Measurements from ENCODE around the gene KCTD12. TPM values are rescaled to one million over a fixed set of nuclear protein-coding genes. Genes with fewer than 3 reads are reported as not detected.
"Not testable (repeated sequence)": the region's sequence is repeated elsewhere in the genome, so short reads cannot be mapped to it uniquely, and the experiment has no call there.

Gene KCTD12
- polyA plus RNA-seq, 1 experiment = 2.3 TPM

GRCh38 chr13:76917095-76917494, 30.9 kb upstream of the KCTD12 start:
- no peak for TF ChIP-seq CTCF (IDR thresholded peaks at IDR 0.05; ENCODE audit: low read depth, low read length)
- no peak overlapping the region for H3K4me3 ChIP-seq (ENCODE audit: low read depth, low read length)
- H3K27ac ChIP-seq (ENCODE audit: low read depth, low read length) = no peak overlapping the region
- ChIA-PET POLR2A (no interaction called here), CTCF (no interaction called here)
- peaks cover 7% of the 10 kb centered on the region for H3K27me3 ChIP-seq (ENCODE audit: control insufficient read depth, insufficient read depth, low read length)
- no peak for DNase-seq (ENCODE audit: low read depth, low spot score)
- H3K9me3 ChIP-seq (ENCODE audit: control insufficient read depth, insufficient read depth, low read length) = no peaks in the 10 kb centered on the region

- no peak overlapping the region for H3K27ac ChIP-seq (ENCODE audit: low read depth, low read length)
- no peak for TF ChIP-seq CTCF (IDR thresholded peaks at IDR 0.05; ENCODE audit: low read depth, low read length)
- POLR2A ChIA-PET = no interaction called here
- no peak for DNase-seq (ENCODE audit: low read depth, low spot score)
- H3K9me3 ChIP-seq (ENCODE audit: control insufficient read depth, insufficient read depth, low read length) = no peaks in the 10 kb centered on the region
- CTCF ChIA-PET = interaction anchor here (0.6 to 1.8 kb wide), 2 partner anchors 10 to 27 kb away, joined by 5 read pairs; no protein-coding TSS in a partner anchor
- no peak overlapping the region for H3K4me3 ChIP-seq (ENCODE audit: low read depth, low read length)
- H3K27me3 ChIP-seq (ENCODE audit: control insufficient read depth, insufficient read depth, low read length) = peaks cover 6% of the 10 kb centered on the region
These were observed 27.7 kb upstream of the KCTD12 start for GRCh38 chr13:76913898-76914297.

GRCh38 chr13:76912476-76912875, 26.3 kb upstream of the KCTD12 start:
- no peak for DNase-seq (ENCODE audit: low read depth, low spot score)
- H3K4me3 ChIP-seq (ENCODE audit: low read depth, low read length) = no peak overlapping the region
- CTCF ChIA-PET = no interaction called here
- peaks cover 6% of the 10 kb centered on the region for H3K27me3 ChIP-seq (ENCODE audit: control insufficient read depth, insufficient read depth, low read length)
- POLR2A ChIA-PET = no interaction called here
- no peaks in the 10 kb centered on the region for H3K9me3 ChIP-seq (ENCODE audit: control insufficient read depth, insufficient read depth, low read length)
- no peak for TF ChIP-seq CTCF (IDR thresholded peaks at IDR 0.05; ENCODE audit: low read depth, low read length)
- no peak overlapping the region for H3K27ac ChIP-seq (ENCODE audit: low read depth, low read length)

GRCh38 chr13:76904507-76904906, 18.3 kb upstream of the KCTD12 start:
- ChIA-PET CTCF (interaction anchor here (0.6 to 1.6 kb wide), 20 partner anchors 10 to 1230 kb away, joined by 3 to 59 read pairs (median 5); no protein-coding TSS in a partner anchor), POLR2A (no interaction called here)
- no peak for TF ChIP-seq CTCF (IDR thresholded peaks at IDR 0.05; ENCODE audit: low read depth, low read length)
- no peak overlapping the region for H3K27ac ChIP-seq (ENCODE audit: low read depth, low read length)
- no peaks in the 10 kb centered on the region for H3K9me3 ChIP-seq (ENCODE audit: control insufficient read depth, insufficient read depth, low read length)
- no peak overlapping the region for H3K4me3 ChIP-seq (ENCODE audit: low read depth, low read length)
- H3K27me3 ChIP-seq (ENCODE audit: control insufficient read depth, insufficient read depth, low read length) = peaks cover 23% of the 10 kb centered on the region
- DNase-seq (ENCODE audit: low read depth, low spot score) = no peak

- peaks cover 23% of the 10 kb centered on the region for H3K27me3 ChIP-seq (ENCODE audit: control insufficient read depth, insufficient read depth, low read length)
- H3K27ac ChIP-seq (ENCODE audit: low read depth, low read length) = no peak overlapping the region
- ChIA-PET CTCF (interaction anchor here (0.6 to 1.6 kb wide), 33 partner anchors 9 to 1354 kb away, joined by 3 to 59 read pairs (median 4); partner anchors contain the start of gene UCHL3), POLR2A (no interaction called here)
- TF ChIP-seq CTCF (IDR thresholded peaks at IDR 0.05; ENCODE audit: low read depth, low read length) = peak; percentile 100
- H3K9me3 ChIP-seq (ENCODE audit: control insufficient read depth, insufficient read depth, low read length) = no peaks in the 10 kb centered on the region
- H3K4me3 ChIP-seq (ENCODE audit: low read depth, low read length) = no peak overlapping the region
- DNase-seq (ENCODE audit: low read depth, low spot score) = peak; percentile 50
These were observed 17.4 kb upstream of the KCTD12 start for GRCh38 chr13:76903544-76904162.

GRCh38 chr13:76899066-76899465, 12.9 kb upstream of the KCTD12 start:
- DNase-seq (ENCODE audit: low read depth, low spot score); CTCF ChIA-PET; H3K9me3 ChIP-seq (ENCODE audit: control insufficient read depth, insufficient read depth, low read length); POLR2A ChIA-PET; H3K27ac ChIP-seq (ENCODE audit: low read depth, low read length); H3K4me3 ChIP-seq (ENCODE audit: low read depth, low read length): not testable (repeated sequence)
- H3K27me3 ChIP-seq (ENCODE audit: control insufficient read depth, insufficient read depth, low read length) = peaks cover 16% of the 10 kb centered on the region

- H3K4me3 ChIP-seq (ENCODE audit: low read depth, low read length); H3K27ac ChIP-seq (ENCODE audit: low read depth, low read length); H3K9me3 ChIP-seq (ENCODE audit: control insufficient read depth, insufficient read depth, low read length); DNase-seq (ENCODE audit: low read depth, low spot score); POLR2A ChIA-PET: not testable (repeated sequence)
- CTCF ChIA-PET = interaction anchor here (1.0 kb wide), 1 partner anchor 83 kb away, joined by 3 read pairs; no protein-coding TSS in a partner anchor
- H3K27me3 ChIP-seq (ENCODE audit: control insufficient read depth, insufficient read depth, low read length) = peaks cover 14% of the 10 kb centered on the region
These were observed 11.0 kb upstream of the KCTD12 start for GRCh38 chr13:76897171-76897570.

Data from AG04450 (cell line).